H1 (cell line): ENCODE data around the gene FLT1.

ENCODE experiments used
- CBX8 ChIP-seq: fragments of 300-800, 300-1000 bp; sonication (generic); IDR thresholded peaks from 2 replicates; pipeline ENCODE4 v1.7.1; 2016; ENCODE audit warnings: low read depth, low read length, borderline replicate concordance
- CEBPB ChIP-seq: IDR thresholded peaks from 2 replicates; pipeline ENCODE4 v1.6.1; 2012; ENCODE audit warnings: low read depth, low read length
- CREB1 ChIP-seq: IDR thresholded peaks from 2 replicates; pipeline ENCODE4 v1.6.1; 2012; ENCODE audit warnings: inconsistent platforms
- CTCF ChIP-seq, 3 experiments: IDR thresholded peaks; 1 replicate in 2 of 3; 2 replicates in 1 of 3; pipeline versions ENCODE4 v1.5.1 to v1.6.1; 2011; ENCODE audit warnings: low read length in 3 of 3, mild to moderate bottlenecking in 3 of 3, inconsistent platforms in 2 of 3, low read depth in 1 of 3, moderate library complexity in 1 of 3; ENCODE audit not compliant: insufficient read depth in 1 of 3; ENCODE audit errors: control extremely low read depth in 1 of 3
- EZH2 ChIP-seq: fragments of 200-600 bp; sonication (generic); IDR thresholded peaks from 2 replicates; pipeline ENCODE4 v1.7.1; 2012; ENCODE audit warnings: low read depth, mild to moderate bottlenecking, moderate library complexity, low read length, inconsistent platforms; ENCODE audit not compliant: severe bottlenecking
- FOSL1 ChIP-seq: IDR thresholded peaks from 2 replicates; pipeline ENCODE4 v1.6.1; 2011; ENCODE audit warnings: mild to moderate bottlenecking, low read depth, low read length, moderate library complexity; ENCODE audit not compliant: insufficient read depth
- HDAC6 ChIP-seq: IDR thresholded peaks from one replicate; pipeline ENCODE4 v1.7.1; 2012; ENCODE audit warnings: low read depth, mild to moderate bottlenecking, inconsistent platforms, low read length, moderate library complexity
- POLR2AphosphoS5 ChIP-seq: IDR thresholded peaks from 2 replicates; pipeline ENCODE4 v1.6.1; 2011; ENCODE audit warnings: low read depth, low read length
- POU5F1 ChIP-seq: IDR thresholded peaks from 2 replicates; pipeline ENCODE4 v1.6.1; 2011; ENCODE audit warnings: low read depth, mild to moderate bottlenecking, low read length, moderate library complexity
- RFX5 ChIP-seq: IDR thresholded peaks from 2 replicates; pipeline ENCODE4 v1.6.1; 2011; ENCODE audit warnings: low read depth, low read length, improper control_type of control experiment, borderline replicate concordance
- SIRT6 ChIP-seq: IDR thresholded peaks from one replicate; pipeline ENCODE4 v1.7.1; 2012; ENCODE audit warnings: low read length, inconsistent platforms
- TEAD4 ChIP-seq: IDR thresholded peaks from 2 replicates; pipeline ENCODE4 v1.6.1; 2012; ENCODE audit warnings: low read depth, low read length, inconsistent platforms, mixed read lengths
- TF ChIP-seq, protein P1 (sequence below): IDR thresholded peaks from 2 replicates; pipeline ENCODE4 v1.6.1; 2011; ENCODE audit warnings: low read depth, mild to moderate bottlenecking, low read length; ENCODE audit not compliant: insufficient read depth

- TF ChIP-seq POLR2AphosphoS5 (no peak), TEAD4 (no peak), CTCF (IDR thresholded peaks at IDR 0.05; ENCODE audit: control extremely low read depth in 1 of 3, insufficient read depth in 1 of 3, low read depth in 1 of 3, low read length in 3 of 3) (no peak), RFX5 (no peak), POU5F1 (no peak), CBX8 (no peak), HDAC6 (no peak), CREB1 (no peak), FOSL1 (no peak), EZH2 (no peak), SIRT6 (no peak), CEBPB (no peak)
- TF ChIP-seq, protein P1, sequence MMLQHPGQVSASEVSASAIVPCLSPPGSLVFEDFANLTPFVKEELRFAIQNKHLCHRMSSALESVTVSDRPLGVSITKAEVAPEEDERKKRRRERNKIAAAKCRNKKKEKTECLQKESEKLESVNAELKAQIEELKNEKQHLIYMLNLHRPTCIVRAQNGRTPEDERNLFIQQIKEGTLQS: no peak
Measured at GRCh38 chr13:28457521-28457920, 37.4 kb downstream of the FLT1 start.
